Stimulated activated CD4-positive, alpha-beta T cell treated with anti-CD3 and anti-CD28 coated beads, Interleukin-15, amount 100 ng/mL, for 24 hours (primary cell): ENCODE results near the gene CCDC110.
"Not testable (repeated sequence)": the region's sequence is repeated elsewhere in the genome, so short reads cannot be mapped to it uniquely, and the experiment has no call there.

Source experiments
- DNase-seq: peaks from one replicate; pipeline ENCODE4 v3.0.0-alpha.2; 2020

The CCDC110 gene

GRCh38 chr4:185471235-185472102 lies at the start of gene CCDC110:
CCDC110 (minus strand) TSS chr4:185471733; CDS start chr4:185471683, 50 bp downstream.
- DNase-seq, result peak; percentile 93

- no peak for DNase-seq
Observed at GRCh38 chr4:185520119-185520518, 48.6 kb upstream of the CCDC110 start.

GRCh38 chr4:185518494-185518893 lies 47.0 kb upstream of the CCDC110 start:
- DNase-seq, result no peak

- no peak for DNase-seq
Observed at GRCh38 chr4:185518069-185518468, 46.5 kb upstream of the CCDC110 start.

- DNase-seq, result no peak
Observed at GRCh38 chr4:185515248-185515647, 43.7 kb upstream of the CCDC110 start.

- no peak for DNase-seq
Observed at GRCh38 chr4:185514182-185514697, 42.7 kb upstream of the CCDC110 start.

GRCh38 chr4:185513489-185514181 lies 42.1 kb upstream of the CCDC110 start:
- DNase-seq, result peak; percentile 16

- no peak for DNase-seq
Observed at GRCh38 chr4:185512516-185512915, 41.0 kb upstream of the CCDC110 start.

GRCh38 chr4:185511243-185511642 lies 39.7 kb upstream of the CCDC110 start:
- not testable (repeated sequence) for DNase-seq

- no peak for DNase-seq
Observed at GRCh38 chr4:185510806-185511205, 39.3 kb upstream of the CCDC110 start.

- no peak for DNase-seq
Observed at GRCh38 chr4:185508181-185508580, 36.6 kb upstream of the CCDC110 start.

- no peak for DNase-seq
Observed at GRCh38 chr4:185506422-185506821, 34.9 kb upstream of the CCDC110 start.

GRCh38 chr4:185504098-185505047 lies 32.8 kb upstream of the CCDC110 start:
- no peak for DNase-seq

GRCh38 chr4:185502386-185502785 lies 30.9 kb upstream of the CCDC110 start:
- DNase-seq, result no peak

GRCh38 chr4:185500576-185500975 lies 29.0 kb upstream of the CCDC110 start:
- no peak for DNase-seq

GRCh38 chr4:185500035-185500434 lies 28.5 kb upstream of the CCDC110 start:
- no peak for DNase-seq

GRCh38 chr4:185488650-185489049 lies 17.1 kb upstream of the CCDC110 start:
- DNase-seq, result no peak

GRCh38 chr4:185481401-185481800 lies 9.9 kb upstream of the CCDC110 start:
- no peak for DNase-seq

- DNase-seq, result no peak
Observed at GRCh38 chr4:185480016-185480732, 8.6 kb upstream of the CCDC110 start.

- DNase-seq, result no peak
Observed at GRCh38 chr4:185479507-185479971, 8.0 kb upstream of the CCDC110 start.

GRCh38 chr4:185473247-185473646 lies 1.7 kb upstream of the CCDC110 start:
- DNase-seq, result no peak

- DNase-seq, result no peak
Observed at GRCh38 chr4:185472103-185472542, 590 bp upstream of the CCDC110 start.
